Nephron (organoid): Measurements from ENCODE around the gene KMT2A.
A peak's percentile ranks its signal among the peaks of the same experiment; 100 is the strongest.

Source experiments
- H3K27ac Mint-ChIP-seq, 3 experiments: 2 replicates each; pipeline ENCODE4 v1.8.0; 2020; ENCODE audit warnings: mixed read lengths in 3 of 3, mild to moderate bottlenecking in 2 of 3, moderate library complexity in 1 of 3
- H3K27me3 Mint-ChIP-seq: 2 replicates; pipeline ENCODE4 v1.8.0; 2021; ENCODE audit warnings: low read depth, mild to moderate bottlenecking, moderate library complexity, mixed read lengths
- H3K36me3 Mint-ChIP-seq: 2 replicates; pipeline ENCODE4 v1.8.0; 2020; ENCODE audit warnings: low read depth, mixed read lengths
- H3K4me1 Mint-ChIP-seq: 2 replicates; pipeline ENCODE4 v1.8.0; 2020; ENCODE audit warnings: mixed read lengths
- H3K4me3 Mint-ChIP-seq, 3 experiments: 2 replicates each; pipeline ENCODE4 v1.8.0; 2020; ENCODE audit warnings: mild to moderate bottlenecking in 3 of 3, mixed read lengths in 3 of 3, moderate library complexity in 2 of 3
- H3K9me3 Mint-ChIP-seq: 2 replicates; pipeline ENCODE4 v1.8.0; 2020; ENCODE audit warnings: mixed read lengths
- TF ChIP-seq, protein P1 (sequence below), 3 experiments: fragments of 200-600 bp; sonication (generic); IDR thresholded peaks; one replicate each; pipeline ENCODE4 v1.5.0; 2021; ENCODE audit warnings: antibody characterized with exemption in 3 of 3; ENCODE audit not compliant: unreplicated experiment in 3 of 3

KMT2A gene

DNA sequence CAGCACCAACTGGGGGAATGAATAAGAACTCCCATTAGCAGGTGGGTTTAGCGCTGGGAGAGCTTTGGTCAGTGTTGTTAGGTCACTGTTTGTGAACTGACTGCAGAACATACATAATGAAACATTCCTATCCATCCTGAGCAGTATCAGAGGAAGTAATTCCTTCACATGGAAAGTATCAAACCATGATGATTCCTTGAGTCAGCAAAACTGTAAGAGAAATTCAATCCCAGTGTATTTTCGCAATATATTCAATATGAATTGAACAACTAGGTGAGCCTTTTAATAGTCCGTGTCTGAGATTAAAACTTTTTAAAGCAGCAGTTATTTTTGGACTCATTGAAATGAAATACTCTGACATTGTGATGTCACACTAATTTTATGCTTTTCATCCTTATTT is 48.1 kb downstream of the KMT2A start:
- TF ChIP-seq, protein P1, sequence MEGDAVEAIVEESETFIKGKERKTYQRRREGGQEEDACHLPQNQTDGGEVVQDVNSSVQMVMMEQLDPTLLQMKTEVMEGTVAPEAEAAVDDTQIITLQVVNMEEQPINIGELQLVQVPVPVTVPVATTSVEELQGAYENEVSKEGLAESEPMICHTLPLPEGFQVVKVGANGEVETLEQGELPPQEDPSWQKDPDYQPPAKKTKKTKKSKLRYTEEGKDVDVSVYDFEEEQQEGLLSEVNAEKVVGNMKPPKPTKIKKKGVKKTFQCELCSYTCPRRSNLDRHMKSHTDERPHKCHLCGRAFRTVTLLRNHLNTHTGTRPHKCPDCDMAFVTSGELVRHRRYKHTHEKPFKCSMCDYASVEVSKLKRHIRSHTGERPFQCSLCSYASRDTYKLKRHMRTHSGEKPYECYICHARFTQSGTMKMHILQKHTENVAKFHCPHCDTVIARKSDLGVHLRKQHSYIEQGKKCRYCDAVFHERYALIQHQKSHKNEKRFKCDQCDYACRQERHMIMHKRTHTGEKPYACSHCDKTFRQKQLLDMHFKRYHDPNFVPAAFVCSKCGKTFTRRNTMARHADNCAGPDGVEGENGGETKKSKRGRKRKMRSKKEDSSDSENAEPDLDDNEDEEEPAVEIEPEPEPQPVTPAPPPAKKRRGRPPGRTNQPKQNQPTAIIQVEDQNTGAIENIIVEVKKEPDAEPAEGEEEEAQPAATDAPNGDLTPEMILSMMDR (IDR thresholded peaks at IDR 0.05; ENCODE audit: unreplicated experiment in 3 of 3): no peak
- H3K9me3 Mint-ChIP-seq: no peaks in the 10 kb centered on the region
- H3K4me3 Mint-ChIP-seq: no peak overlapping the region
- H3K4me1 Mint-ChIP-seq: no peaks in the 10 kb centered on the region
- H3K36me3 Mint-ChIP-seq: peaks cover 70% of the 10 kb centered on the region
- H3K27ac Mint-ChIP-seq: no peak overlapping the region
- H3K27me3 Mint-ChIP-seq: no peaks in the 10 kb centered on the region

DNA sequence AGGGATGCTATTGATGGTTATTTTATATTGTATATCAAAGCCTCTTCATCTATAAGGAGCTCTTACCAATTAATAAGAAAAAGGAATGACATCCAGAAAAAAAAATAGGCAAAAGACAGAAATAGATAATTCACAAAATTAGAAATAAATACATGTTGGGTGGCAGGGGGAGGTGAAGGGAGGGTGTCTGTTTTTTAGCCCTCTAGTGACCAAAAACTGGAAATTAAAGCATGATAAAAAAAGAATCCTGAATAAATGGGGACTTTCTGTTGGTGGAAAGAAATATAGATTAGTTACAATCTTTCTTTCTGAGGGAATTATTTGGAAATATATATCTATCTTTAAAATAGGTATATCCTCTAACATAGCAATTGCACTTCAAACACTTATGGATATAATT is 49.0 kb downstream of the KMT2A start:
- no peak overlapping the region for H3K27ac Mint-ChIP-seq
- H3K4me3 Mint-ChIP-seq: no peak overlapping the region
- H3K27me3 Mint-ChIP-seq: no peaks in the 10 kb centered on the region
- H3K9me3 Mint-ChIP-seq: no peaks in the 10 kb centered on the region
- peaks cover 68% of the 10 kb centered on the region for H3K36me3 Mint-ChIP-seq
- TF ChIP-seq, protein P1 (IDR thresholded peaks at IDR 0.05; ENCODE audit: unreplicated experiment in 3 of 3): no peak
- no peaks in the 10 kb centered on the region for H3K4me1 Mint-ChIP-seq

DNA sequence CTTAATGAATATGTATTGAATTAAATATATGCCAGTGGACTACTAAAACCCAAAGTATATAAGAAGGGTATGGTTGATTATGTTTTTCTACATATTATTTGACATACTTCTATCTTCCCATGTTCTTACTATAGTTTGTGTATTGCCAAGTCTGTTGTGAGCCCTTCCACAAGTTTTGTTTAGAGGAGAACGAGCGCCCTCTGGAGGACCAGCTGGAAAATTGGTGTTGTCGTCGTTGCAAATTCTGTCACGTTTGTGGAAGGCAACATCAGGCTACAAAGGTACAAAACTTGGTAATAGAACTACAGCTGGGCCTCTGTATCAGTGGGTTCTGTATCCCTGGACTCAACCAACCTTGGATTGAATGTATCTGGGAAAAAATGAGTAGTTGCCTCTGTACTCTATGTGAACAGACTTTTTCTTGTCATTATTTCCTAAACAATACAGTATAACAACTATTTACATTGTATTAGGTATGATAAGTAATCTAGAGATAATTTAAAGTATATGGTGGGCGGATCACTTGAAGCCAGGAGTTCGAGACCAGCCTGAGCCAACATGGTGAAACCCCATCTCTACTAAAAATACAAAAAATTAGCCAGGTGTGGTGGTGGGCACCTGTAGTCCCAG is 52.3 kb downstream of the KMT2A start:
- Mint-ChIP-seq H3K27ac (no peak overlapping the region), H3K27me3 (no peaks in the 10 kb centered on the region), H3K4me3 (no peak overlapping the region), H3K36me3 (peaks cover 65% of the 10 kb centered on the region), H3K4me1 (no peaks in the 10 kb centered on the region), H3K9me3 (no peaks in the 10 kb centered on the region)
- TF ChIP-seq, protein P1 (IDR thresholded peaks at IDR 0.05; ENCODE audit: unreplicated experiment in 3 of 3): peak; percentile 75 to 82 (median 80)

DNA sequence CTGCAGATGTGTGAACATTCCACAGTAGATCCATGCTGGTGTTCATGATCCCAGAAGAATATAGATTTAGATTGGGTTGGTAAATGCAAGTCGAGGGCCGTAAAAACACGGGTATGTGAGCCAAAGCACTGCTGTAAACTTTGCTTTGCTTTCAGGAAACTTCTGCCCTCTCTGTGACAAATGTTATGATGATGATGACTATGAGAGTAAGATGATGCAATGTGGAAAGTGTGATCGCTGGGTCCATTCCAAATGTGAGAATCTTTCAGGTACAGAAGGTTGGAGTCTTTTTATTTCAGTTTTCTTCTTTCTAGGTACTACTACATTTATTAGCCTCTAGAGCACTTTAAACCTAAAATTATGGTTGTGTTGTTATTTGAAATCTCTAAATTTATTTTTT is 54.7 kb downstream of the KMT2A start:
- H3K27me3 Mint-ChIP-seq: no peaks in the 10 kb centered on the region
- no peak overlapping the region for H3K4me3 Mint-ChIP-seq
- H3K27ac Mint-ChIP-seq: no peak overlapping the region
- H3K36me3 Mint-ChIP-seq: peaks cover 64% of the 10 kb centered on the region
- H3K9me3 Mint-ChIP-seq: no peaks in the 10 kb centered on the region
- TF ChIP-seq, protein P1 (IDR thresholded peaks at IDR 0.05; ENCODE audit: unreplicated experiment in 3 of 3): no peak
- H3K4me1 Mint-ChIP-seq: no peaks in the 10 kb centered on the region

DNA sequence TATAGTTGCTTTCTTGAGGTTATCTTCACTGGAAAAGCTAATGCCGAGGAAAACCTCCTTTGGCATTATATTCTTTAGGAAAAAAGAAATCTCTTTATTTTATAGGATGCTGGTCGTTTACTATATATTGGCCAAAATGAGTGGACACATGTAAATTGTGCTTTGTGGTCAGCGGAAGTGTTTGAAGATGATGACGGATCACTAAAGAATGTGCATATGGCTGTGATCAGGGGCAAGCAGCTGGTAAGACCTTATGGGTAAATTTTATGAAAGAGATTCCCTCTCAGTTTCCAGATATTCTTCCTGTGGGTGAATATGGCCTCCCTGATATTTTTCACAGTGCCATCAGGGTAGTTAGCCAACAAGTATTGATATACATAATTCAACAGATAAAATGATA is 61.5 kb downstream of the KMT2A start:
- Mint-ChIP-seq H3K4me1 (no peaks in the 10 kb centered on the region), H3K4me3 (no peak overlapping the region), H3K27me3 (no peaks in the 10 kb centered on the region), H3K36me3 (peaks cover 77% of the 10 kb centered on the region), H3K27ac (no peak overlapping the region), H3K9me3 (no peaks in the 10 kb centered on the region)
- TF ChIP-seq, protein P1 (IDR thresholded peaks at IDR 0.05; ENCODE audit: unreplicated experiment in 3 of 3): no peak

DNA sequence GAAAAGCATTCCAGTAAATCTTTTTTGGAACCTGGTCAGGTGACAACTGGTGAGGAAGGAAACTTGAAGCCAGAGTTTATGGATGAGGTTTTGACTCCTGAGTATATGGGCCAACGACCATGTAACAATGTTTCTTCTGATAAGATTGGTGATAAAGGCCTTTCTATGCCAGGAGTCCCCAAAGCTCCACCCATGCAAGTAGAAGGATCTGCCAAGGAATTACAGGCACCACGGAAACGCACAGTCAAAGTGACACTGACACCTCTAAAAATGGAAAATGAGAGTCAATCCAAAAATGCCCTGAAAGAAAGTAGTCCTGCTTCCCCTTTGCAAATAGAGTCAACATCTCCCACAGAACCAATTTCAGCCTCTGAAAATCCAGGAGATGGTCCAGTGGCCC is 66.9 kb downstream of the KMT2A start:
- H3K4me3 Mint-ChIP-seq: no peak overlapping the region
- H3K4me1 Mint-ChIP-seq: no peaks in the 10 kb centered on the region
- TF ChIP-seq, protein P1 (IDR thresholded peaks at IDR 0.05; ENCODE audit: unreplicated experiment in 3 of 3): no peak
- H3K36me3 Mint-ChIP-seq: peaks cover 91% of the 10 kb centered on the region
- no peaks in the 10 kb centered on the region for H3K27me3 Mint-ChIP-seq
- H3K9me3 Mint-ChIP-seq: no peaks in the 10 kb centered on the region
- no peak overlapping the region for H3K27ac Mint-ChIP-seq
